ENCODE results near the gene NKPD1.
A peak's percentile ranks its signal among the peaks of the same experiment; 100 is the strongest.

NKPD1 gene

GRCh38 chr19:45160870-45161737 is at the start of gene NKPD1:
NKPD1 (minus strand) TSS chr19:45160982; CDS start chr19:45160150, 832 bp downstream.
- DNase-seq (ENCODE audit: low read depth) = no peak

- no peak for DNase-seq (ENCODE audit: low read depth)
These were observed 45.5 kb upstream of the NKPD1 start for GRCh38 chr19:45206328-45206727.

GRCh38 chr19:45205810-45206209 is 45.0 kb upstream of the NKPD1 start:
- no peak for DNase-seq (ENCODE audit: low read depth)

- no peak for DNase-seq (ENCODE audit: low read depth)
These were observed 41.9 kb upstream of the NKPD1 start for GRCh38 chr19:45202637-45203036.

- DNase-seq (ENCODE audit: low read depth) = no peak
These were observed 39.8 kb upstream of the NKPD1 start for GRCh38 chr19:45200568-45200967.

- no peak for DNase-seq (ENCODE audit: low read depth)
These were observed 35.0 kb upstream of the NKPD1 start for GRCh38 chr19:45195764-45196163.

- no peak for DNase-seq (ENCODE audit: low read depth)
These were observed 30.6 kb upstream of the NKPD1 start for GRCh38 chr19:45191375-45191774.

GRCh38 chr19:45189971-45190370 is 29.2 kb upstream of the NKPD1 start:
- DNase-seq (ENCODE audit: low read depth) = no peak

- DNase-seq (ENCODE audit: low read depth) = no peak
These were observed 26.8 kb upstream of the NKPD1 start for GRCh38 chr19:45187421-45188100.

GRCh38 chr19:45186509-45187334 is 25.9 kb upstream of the NKPD1 start:
- no peak for DNase-seq (ENCODE audit: low read depth)

- DNase-seq (ENCODE audit: low read depth) = no peak
These were observed 23.3 kb upstream of the NKPD1 start for GRCh38 chr19:45184115-45184514.

GRCh38 chr19:45182758-45183157 is 22.0 kb upstream of the NKPD1 start:
- DNase-seq (ENCODE audit: low read depth) = no peak

- no peak for DNase-seq (ENCODE audit: low read depth)
These were observed 20.2 kb upstream of the NKPD1 start for GRCh38 chr19:45180936-45181335.

GRCh38 chr19:45179892-45180370 is 19.1 kb upstream of the NKPD1 start:
- no peak for DNase-seq (ENCODE audit: low read depth)

GRCh38 chr19:45179072-45179891 is 18.5 kb upstream of the NKPD1 start:
- DNase-seq (ENCODE audit: low read depth) = peak; percentile 38

GRCh38 chr19:45178262-45179071 is 17.7 kb upstream of the NKPD1 start, which contains the start of gene BLOC1S3:
BLOC1S3 (plus strand) TSS chr19:45178784; CDS start chr19:45179297, 513 bp downstream.
- peak; percentile 100 for DNase-seq (ENCODE audit: low read depth)

GRCh38 chr19:45177817-45178261 is 17.1 kb upstream of the NKPD1 start, which contains the start of gene TRAPPC6A:
TRAPPC6A (minus strand) TSS chr19:45178237; CDS start chr19:45178218, 19 bp downstream.
- no peak for DNase-seq (ENCODE audit: low read depth)

- no peak for DNase-seq (ENCODE audit: low read depth)
These were observed 14.9 kb upstream of the NKPD1 start for GRCh38 chr19:45175515-45176345.

- DNase-seq (ENCODE audit: low read depth) = no peak
These were observed 13.0 kb upstream of the NKPD1 start for GRCh38 chr19:45173816-45174215.

Measured in activated T-cell treated with anti-CD3 and anti-CD28 coated beads for 48 hours (primary cell).